Putamen (tissue), 1 donor: Measurements from ENCODE around the gene PHACTR3.

Experiments used
- DNase-seq: peaks from one replicate; pipeline ENCODE4 v3.0.0-alpha.2; 2016; ENCODE audit warnings: low spot score

The PHACTR3 gene

DNA sequence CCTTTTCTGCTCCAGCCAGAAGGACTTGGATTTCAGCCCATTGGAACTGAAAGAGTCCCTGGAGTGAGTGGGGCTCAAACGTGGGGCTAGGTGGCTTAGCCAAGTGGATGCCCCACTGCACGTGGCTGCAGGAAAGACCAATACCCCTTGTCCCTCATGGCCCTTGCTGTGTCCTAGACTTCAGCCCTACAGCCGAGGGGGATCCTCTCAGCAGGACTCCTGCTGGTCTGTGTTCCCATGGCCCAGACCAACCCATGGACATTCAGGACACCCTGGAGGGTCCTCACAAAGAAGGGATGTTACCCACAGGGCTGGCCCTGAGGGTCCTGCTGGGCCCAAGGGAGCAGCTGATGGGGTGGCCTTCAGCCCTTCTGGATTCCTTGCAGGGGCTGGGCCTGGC, 30.0 kb upstream of the PHACTR3 start:
- DNase-seq, result no peak

DNA sequence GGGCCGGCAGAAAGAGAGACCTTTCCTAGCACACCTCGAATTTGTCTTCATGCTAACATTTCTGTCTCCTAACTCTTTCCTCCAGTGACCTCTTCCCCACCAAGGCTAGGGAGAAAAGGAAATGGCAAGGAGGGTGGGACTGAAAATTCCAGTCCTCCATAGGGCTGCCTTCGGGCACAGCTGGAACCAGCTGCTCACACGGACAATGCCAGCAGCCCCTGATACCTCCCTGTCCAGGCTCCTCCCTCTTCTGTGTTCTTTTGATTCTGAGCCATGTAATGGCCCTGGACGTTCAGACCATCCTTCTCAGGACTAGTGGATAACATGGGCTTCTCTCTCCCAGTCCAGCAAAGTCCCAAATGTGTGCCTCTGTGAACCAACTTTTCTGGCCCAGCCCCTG, 29.1 kb upstream of the PHACTR3 start:
- no peak for DNase-seq

DNA sequence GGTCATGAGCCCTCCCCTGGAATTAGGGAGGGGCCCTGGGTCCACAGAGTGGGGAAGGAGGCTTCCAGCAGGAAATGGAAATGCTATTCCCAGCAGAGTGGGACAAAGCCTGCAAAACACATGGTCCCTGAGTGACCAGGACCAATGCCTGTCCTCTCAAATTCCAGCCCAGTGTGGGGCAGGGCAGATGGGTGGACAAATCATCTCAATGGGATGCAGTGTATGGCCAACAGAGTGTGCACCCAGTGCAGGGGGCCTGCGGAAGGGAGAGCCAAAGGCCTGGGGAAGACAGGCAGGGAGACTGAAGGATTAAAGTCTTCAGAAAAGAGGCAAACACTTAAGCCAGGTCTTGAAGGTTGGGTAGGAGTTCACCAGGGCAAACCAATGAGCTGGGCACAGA, 28.7 kb upstream of the PHACTR3 start:
- no peak for DNase-seq

DNA sequence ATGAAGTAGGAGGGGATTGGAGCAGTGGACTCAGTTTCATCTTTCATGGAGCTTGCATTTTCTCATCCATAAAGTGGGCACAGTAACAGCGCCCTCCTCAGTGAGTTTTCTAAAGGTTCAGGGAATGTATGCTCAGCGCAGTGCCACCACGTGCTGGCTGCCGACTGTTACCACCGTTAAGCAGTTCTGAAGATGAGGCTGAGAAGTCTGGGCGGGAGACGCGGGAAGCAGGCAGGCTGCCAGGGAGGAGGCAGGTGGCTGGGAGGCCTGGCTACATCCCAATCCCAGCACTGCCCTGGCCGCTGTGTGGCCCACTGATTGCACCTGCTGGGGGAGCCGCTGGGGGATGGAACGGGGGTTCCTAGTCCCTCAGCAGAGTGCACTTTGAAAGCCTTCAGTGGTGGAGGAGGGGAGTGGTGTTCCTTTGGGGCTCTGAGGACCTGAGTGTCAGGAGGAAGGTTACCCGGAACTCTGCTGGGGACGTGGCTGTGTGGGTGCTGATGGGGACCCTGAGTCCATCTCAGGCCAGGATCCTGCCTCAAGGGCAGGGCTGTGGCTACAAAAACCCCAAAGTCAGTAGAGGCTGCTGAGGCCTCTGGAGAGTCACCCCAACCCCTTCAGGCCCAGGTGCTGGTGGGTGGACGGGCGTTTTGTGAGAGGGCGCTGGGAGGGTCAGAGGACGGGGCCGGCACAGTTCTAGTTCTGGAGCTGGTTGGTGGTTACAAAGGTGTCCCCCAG, 28.0 kb upstream of the PHACTR3 start:
- no peak for DNase-seq

DNA sequence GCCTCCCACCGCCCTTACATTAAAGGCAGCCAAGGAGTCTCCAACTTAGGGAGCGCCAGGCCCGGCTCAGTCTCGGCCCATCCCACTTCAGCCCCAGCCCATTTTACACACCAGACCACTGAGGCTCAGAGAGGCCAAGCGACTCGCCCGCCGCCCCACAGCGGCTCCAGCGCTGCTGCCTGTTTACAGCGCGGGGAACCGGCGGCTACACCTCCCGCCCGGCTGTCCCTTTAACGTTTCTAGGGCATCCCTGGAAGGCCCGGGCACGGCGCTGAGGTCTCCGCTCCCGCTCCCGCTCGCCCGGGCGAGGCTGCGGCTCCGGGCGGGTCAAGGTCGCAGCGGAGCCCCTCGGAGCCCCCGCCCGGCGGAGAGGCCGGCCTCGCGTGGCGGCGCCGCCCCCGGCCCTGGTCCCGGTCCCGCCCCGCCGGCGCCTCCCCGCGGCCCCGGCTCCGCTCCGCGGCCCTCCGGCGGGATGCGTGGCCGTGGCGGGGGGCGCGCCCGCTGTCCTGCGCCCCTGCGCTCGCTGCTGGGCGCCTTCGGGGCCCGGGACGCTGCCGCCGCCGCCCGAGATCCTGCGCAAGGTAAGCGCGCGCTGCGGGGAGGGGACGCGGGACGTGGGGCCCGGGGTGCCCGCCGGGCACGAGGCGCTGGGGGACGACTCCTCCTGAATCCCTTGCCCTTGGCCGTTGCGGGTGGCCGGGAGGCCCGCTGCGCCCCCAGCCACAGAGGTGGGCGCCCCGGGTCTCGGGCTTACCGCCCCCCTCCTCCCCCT, 27.1 kb upstream of the PHACTR3 start:
- no peak for DNase-seq

DNA sequence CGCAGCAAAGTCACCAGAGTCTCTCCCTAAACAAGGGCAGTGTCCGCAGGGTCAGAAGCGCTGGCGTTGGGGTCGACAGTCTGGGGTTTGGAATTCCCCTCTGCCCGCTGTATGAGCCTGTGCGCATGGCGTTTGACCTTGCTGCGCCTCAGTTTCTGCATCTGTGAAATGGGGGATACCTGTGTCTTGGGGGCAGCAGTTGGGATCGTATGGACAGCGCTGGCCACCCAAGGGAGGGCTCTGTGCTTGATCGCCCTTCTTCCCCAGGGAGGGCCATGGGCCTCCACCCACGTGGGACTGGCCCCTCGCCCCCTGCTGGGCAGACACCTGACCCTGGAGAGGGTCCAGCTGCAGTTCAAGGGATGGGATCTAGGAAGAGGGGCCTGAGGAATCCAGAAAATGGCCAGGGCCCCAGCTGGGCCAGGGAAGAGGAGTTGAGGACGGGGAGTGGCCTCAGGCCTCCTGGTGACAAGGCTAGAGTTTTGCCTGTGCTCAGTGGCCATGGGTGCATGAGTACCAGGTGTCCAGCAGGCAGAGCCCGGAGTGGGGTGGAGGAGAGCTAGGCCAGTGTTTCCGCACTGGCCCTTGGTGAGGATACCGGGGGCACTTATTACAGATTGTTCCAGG, 26.4 kb upstream of the PHACTR3 start:
- DNase-seq, result no peak

DNA sequence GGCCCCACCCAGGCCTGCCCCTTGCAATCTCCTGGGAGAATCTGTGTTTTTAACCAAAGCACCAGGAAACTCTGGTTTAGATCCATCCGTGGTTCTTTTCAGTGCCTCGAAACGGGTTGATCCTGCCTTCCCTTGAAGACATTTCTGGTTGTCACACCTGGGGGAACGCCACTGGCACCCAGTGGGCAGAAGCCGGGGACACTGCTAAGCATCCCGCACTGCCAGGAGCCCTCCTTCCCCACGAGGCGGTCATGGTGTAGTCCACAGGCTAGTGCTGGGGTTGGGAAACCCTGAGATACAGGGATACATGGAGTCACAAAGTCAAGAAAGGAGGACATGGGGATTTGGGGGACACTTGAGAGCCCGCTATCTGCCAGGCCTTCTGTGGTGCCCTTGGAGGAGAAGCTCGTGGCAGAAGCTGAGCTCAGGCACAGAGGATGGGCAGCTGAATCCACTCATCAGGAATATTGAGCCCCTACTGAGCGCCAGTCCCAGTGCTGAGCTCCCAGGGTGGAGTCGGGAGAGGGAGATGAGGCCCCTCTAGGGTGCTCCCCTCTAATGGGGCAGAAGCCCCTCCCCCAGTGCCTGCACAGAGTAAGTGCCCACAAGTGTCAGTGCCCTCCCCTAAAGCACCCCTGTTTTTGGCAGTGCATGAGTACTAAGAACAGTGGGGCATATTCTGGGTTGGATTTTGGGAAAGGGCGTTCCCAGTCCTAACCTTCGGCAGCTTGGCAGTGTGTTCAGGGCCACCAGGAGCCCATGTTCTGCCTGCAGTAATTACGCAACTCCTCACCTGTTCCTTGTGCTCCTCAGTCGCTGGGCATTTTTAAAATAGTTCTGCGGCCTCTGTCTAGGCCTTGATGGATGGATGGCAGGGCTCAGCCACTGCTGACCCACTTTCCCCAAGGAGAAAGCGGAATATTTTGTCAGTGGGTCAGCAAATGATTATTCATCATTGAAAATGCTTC, 25.6 kb upstream of the PHACTR3 start:
- no peak for DNase-seq

DNA sequence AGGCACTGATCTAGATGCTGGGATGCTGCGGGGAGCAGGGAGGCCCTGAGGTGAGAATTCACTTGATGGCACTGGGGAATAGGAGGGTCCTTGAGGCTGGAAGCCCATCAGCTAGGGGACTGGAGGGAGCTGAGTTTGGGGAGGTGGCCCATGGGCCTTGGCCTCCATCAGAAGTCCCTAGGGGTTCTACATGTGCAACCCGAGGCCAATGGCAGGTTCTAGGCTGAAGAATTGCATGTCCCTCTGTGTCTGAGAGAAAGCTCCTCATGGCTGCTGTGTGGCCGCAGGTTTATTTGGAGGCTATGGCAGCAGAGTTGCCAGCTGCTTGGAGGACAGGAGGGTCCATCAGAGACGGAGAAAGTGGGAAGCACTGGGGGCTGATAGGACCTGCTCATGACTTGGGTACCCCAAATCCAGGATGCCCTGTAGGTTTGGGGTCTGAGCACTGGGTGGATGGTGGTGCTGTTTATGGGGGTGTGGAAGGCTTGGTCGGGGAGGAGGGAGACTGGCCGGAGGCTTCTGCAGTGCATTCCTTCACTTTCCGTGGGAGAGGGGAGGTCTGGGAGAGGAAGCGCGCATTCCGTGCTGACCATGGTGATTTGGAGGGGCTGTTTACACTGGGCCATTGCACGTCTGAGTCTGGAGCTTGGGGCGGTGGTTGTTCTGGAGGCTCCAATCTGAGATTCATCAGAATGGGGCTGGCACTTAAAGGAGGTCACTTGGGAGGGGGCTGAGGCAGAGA, 24.8 kb upstream of the PHACTR3 start:
- no peak for DNase-seq

DNA sequence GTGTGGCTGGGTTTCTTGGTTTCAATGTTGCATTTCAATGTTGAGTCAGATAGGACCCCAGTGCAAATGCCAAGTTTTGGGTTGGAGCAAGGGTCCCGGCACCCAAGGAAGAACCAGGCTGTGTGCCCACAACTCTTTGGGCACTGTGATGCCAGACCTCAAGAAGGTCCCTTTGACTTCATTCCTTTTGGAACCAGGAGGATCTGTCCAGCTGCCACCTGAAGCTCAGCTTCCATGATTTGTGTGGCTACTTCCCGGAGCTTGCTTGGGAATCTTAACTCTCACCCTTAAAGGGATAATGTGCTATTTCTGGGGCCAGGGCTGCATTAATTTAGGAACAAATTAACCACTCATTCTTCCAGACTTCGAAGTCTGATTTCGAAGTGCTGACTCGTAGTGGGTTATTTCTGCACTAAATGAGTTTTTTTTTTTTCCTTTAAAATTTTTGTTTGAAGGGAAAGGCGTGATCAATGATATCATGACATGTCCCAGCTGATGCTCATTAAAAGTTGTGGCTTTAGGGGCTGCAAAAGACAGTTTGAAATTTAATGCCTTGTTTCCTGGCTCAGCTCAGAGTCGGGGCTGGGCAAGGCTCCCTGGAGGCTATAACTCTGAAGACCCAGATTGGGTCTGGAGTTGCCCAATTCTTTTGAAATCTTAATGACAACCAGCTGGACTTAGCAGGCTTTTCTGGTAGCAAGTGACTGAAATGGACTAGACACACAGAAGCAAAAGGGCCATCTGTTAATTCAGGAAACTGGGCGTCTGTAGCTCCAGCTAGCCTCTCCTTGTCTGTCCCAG, 24.0 kb upstream of the PHACTR3 start:
- no peak for DNase-seq

DNA sequence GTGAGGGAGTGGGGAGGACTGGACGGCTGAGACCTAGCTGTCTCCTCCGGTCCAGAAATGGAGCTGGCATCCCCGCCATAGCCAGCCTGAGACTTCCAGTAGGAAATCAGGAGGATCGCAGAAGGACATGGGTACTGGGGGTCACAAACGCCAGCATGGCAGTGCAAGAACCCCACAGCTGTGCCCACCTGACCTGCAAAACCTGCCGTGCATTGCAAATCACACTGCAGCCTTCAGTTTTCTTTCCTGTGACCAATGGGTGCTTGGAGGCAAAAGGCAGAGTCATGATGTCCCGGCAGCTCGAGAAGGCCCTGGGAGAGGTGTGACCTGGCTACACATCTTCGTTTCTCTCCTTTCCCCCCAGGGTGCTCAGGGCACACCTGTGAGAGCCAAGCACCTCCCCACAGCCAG, 23.3 kb upstream of the PHACTR3 start:
- no peak for DNase-seq

DNA sequence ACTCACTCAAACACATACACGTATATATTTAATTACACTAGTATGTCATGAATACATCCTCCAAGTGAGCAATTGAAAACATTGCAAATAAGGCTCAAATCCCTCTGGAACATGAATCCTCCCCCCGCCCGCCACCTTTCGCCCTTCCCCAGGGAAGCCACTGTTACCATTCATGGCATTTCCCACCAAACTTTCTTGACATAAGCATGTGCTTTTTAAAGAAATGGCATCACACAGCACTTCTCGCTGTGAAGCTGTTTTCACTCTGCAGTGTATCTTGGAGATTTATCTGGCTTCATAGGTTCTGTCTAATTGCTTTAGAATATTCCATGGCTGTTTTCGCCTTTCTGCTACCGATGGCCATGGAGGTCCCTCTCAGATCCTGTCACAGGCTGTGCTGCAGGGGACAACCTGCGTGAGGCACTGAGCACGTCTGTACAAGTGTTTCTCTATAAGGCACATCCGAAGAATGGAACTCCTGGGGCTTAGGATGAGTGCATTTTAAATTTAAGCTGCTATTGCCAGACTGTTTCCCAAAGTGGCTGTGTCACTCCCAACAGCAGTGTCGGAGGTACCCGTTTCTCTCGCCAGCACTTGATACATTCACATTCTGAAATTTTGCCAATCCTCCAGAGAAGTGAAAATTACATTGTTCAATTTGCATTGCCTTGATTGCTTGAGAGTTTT, 22.2 kb upstream of the PHACTR3 start:
- no peak for DNase-seq

DNA sequence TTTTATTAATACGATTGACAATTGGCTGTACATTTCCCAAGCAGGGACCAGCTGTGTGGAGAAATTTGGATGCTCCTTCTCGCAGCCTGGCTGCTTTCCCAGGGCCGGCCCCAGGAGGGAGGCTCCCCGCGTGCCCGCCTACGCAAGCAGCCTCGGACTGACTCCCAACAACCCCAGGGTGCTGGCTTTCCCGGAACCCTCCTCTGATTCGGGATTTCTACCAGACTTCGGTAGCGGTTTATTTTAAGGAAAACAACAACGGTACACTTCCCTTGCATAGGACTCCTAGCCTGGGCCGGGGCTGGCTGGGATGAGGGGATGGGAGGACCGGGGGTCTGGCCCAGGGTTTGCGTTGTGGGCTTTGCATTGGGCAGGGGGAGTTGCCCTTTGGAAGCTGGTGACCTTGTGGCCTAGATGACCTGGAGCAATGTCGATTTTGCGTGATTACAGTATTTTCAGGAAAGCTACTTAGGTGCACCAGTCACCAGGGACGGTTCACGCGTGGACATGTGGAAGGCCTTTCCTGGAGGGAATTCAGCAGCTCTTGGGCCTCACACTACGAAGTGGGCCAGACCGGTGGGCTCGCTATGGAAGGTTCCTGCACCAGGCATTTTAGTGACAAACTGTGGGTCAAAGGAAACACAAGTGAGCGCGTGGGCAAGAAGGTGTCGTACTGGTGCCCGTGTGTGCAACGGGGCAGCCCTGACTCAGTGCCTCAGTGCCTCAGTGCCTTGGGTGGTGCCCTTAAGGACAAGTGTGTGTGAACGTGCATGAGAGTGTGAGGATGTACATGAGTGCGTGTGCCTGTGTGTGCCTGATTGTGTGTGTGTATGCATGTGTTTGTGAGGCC, 20.7 kb upstream of the PHACTR3 start:
- DNase-seq, result no peak

DNA sequence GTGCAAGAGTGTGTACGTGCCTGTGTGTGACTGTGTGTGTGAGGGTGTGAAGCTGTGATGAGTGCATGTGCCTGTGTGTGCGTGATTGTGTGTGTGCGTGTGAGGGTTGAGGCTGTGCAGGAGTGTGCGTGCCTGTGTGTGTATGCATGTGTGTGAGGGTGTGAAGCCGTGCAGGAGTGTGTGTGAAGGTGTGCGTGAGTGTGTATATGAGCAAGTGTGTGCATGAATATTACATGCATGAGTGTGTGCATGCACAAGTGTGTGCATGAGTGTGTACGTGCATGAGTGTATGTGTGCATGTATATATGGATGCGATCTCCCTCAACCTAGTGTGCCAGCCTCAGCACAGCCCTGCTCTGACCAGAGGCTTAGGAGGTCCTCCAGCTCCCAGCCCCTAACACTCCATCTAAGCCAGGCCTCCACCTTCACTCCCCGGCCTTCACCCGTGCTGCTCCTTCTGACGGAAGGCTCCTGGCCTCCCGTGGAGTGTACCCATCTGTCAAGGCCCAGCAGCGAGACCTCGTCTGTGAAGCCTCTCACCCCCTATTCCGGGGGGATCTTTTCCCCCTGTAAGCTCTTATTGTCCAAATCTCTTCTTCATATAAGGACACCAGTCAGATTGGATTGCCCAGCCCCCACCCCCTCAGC, 19.9 kb upstream of the PHACTR3 start:
- no peak for DNase-seq

DNA sequence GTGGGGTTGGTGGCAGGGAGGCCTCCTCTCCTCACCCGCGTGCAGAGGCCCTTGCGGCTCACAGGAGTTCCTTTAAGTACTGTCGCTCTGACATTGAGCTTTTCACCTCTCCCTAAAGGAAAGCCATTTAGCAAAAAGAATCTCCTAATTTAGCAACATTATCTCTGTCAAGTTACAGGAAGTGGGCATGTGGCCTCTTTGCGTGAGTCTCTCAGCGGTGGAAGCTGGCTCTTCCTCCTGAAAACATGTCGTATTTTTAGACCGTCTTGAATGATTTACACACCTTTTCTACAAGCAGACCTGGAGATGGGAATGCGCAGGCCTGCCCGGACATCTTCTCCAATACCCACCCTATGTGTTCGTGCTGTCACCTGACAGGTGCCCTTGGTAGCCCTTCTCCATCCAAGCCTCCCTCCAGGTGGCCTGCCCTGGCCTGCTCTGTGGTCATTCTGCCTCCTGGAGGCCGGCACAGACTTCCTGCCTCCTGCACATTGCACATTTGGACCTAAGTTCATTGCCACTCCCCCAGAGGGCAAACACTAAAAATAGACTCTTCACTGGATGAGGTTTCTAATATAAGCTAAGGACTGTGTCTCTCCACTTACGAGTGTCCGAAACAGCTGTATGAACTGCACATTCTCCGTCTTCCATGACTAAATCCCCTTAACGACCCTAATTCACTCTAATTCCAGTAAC, 18.5 kb upstream of the PHACTR3 start:
- DNase-seq, result no peak

DNA sequence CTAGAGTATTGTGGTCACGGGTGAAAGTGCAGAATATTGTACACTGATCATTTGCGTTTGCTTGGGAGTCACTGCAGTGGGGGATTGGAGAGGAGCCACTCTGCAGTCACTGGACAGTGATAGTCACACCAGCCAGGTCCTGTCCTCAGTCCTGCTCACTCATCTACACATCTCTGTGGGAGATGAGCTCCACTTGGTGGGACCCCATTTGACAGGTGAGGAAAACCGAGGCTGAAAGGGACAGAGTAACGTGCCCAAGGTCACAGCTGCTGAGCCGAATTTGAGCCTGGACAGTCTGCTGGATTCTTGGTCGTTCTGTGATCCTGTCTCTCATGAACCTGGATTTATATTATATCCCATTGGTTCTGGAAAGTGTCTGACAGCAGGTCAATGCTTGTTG, 17.7 kb upstream of the PHACTR3 start:
- no peak for DNase-seq

DNA sequence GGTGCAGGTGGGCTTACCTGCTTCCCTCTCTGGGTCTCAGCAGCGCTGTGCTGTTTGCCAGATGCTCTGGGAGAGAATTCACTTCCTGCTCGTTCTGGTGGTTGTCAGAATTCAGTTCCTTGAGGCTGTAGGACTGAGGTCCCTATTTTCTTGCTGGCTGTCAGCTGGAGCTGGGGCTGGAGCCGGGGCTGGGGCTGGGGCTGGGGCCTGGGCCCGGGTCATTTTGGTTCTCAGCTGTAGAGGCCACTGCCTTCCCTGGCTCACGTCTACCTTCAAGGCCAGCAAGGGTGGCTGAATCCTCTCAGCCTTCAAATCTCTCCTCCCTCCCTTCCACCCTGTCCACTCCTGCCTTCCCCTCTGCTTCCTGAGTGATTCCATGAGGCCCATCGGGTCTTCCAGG, 16.8 kb upstream of the PHACTR3 start:
- no peak for DNase-seq

DNA sequence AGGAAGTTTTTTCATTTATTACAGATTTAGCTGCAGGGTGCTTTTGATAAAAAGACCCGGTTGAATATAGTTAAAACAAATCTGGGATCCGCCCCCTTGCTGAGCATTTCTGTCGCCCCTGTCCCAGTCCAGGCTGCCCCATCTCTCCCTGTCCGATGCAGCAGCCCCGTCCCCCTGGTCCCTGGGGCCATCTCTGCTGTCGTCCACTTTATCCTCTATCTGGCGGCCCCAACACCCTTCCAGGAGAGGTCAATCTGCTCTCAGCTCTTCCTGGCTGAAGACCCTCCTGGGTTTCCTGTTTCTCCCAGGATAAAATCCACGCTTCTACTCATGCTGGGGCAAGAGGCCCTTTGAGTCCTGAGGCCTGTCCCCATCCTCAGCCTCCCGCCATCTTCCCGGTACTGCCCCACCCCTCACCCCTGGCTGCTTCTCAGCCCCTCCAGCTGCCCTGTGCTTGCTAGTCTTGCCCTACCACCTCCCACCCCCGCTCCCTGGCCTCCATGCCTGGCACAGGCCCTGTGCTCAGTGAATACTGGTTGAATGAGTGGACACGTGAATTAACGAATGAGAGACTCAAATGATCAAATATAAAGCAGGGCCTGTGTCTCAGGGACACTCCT, 16.0 kb upstream of the PHACTR3 start:
- no peak for DNase-seq
